Right atrium auricular region (tissue), 2 donors: ENCODE measurements around the gene PPP1R13B. TPM values are rescaled to one million over a fixed set of nuclear protein-coding genes. Genes with fewer than 3 reads are reported as not detected.
A peak's percentile ranks its signal among the peaks of the same experiment; 100 is the strongest.

Experiments used
- DNase-seq: peaks from one replicate; pipeline ENCODE4 v3.0.0-alpha.2; 2019; ENCODE audit warnings: low spot score
- H3K27ac ChIP-seq, 2 donors: fragments of 200-600 bp; sonication (generic); 1 replicate in 1 of 2; 2 replicates in 1 of 2; pipeline ENCODE4 v1.5.1; 2016 to 2019
- H3K27me3 ChIP-seq, 2 donors: fragments of 200-600 bp; sonication (generic); one replicate each; pipeline versions ENCODE4 v1.5.1 to v1.6.0; 2017 to 2019
- H3K36me3 ChIP-seq: fragments of 200-600 bp; sonication (generic); one replicate; pipeline ENCODE4 v1.5.1; 2016
- H3K4me1 ChIP-seq, 2 donors: fragments of 200-600 bp; sonication (generic); one replicate each; pipeline versions ENCODE4 v1.5.1 to v1.6.0; 2017 to 2019
- H3K4me3 ChIP-seq, 2 donors: fragments of 200-600 bp; sonication (generic); 1 replicate in 1 of 2; 2 replicates in 1 of 2; pipeline ENCODE4 v1.5.1; 2017 to 2019; ENCODE audit warnings: mild to moderate bottlenecking in 1 of 2, moderate library complexity in 1 of 2
- H3K9me3 ChIP-seq, 2 donors: fragments of 200-600 bp; sonication (generic); one replicate each; pipeline ENCODE4 v1.5.1; 2019
- total RNA-seq, 2 donors: library from RNA; depleted of rRNA; stranded (reverse); fragments of >200 nt; gene quantifications; one replicate each; pipeline ENCODE4 v1.1.0, GENCODE V29; 2016
- TF ChIP-seq, protein P1 (sequence below), 2 donors: fragments of 200-600 bp; sonication (generic); IDR thresholded peaks; one replicate each; pipeline ENCODE4 v1.5.1; 2019; ENCODE audit warnings: antibody characterized with exemption in 2 of 2

The PPP1R13B gene
- total RNA-seq, 2 donors from 2014 or later = 45.7 to 47.8 TPM

GRCh38 chr14:103715052-103716000 is 132.0 kb downstream of the PPP1R13B start, which contains the start of the genes XRCC3 and ZFYVE21:
Gene XRCC3, minus strand, starts transcription at chr14:103715451. Its CDS starts 4,364 bp downstream, at chr14:103711087.
Gene ZFYVE21, plus strand, starts transcription at chr14:103715810. Its CDS starts 32 bp downstream, at chr14:103715842.
- peak within 1 kb of the TSS; percentile 75 to 83 for H3K27ac ChIP-seq
- TF ChIP-seq, protein P1, sequence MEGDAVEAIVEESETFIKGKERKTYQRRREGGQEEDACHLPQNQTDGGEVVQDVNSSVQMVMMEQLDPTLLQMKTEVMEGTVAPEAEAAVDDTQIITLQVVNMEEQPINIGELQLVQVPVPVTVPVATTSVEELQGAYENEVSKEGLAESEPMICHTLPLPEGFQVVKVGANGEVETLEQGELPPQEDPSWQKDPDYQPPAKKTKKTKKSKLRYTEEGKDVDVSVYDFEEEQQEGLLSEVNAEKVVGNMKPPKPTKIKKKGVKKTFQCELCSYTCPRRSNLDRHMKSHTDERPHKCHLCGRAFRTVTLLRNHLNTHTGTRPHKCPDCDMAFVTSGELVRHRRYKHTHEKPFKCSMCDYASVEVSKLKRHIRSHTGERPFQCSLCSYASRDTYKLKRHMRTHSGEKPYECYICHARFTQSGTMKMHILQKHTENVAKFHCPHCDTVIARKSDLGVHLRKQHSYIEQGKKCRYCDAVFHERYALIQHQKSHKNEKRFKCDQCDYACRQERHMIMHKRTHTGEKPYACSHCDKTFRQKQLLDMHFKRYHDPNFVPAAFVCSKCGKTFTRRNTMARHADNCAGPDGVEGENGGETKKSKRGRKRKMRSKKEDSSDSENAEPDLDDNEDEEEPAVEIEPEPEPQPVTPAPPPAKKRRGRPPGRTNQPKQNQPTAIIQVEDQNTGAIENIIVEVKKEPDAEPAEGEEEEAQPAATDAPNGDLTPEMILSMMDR (IDR thresholded peaks at IDR 0.05) = no peak
- peak within 1 kb of the TSS; percentile 72 to 89 for H3K4me3 ChIP-seq
- no peaks in the 10 kb centered on the region for H3K27me3 ChIP-seq
- H3K4me1 ChIP-seq = peaks cover 0 to 72% of the 10 kb centered on the region in 2 donors
- peak; percentile 100 for DNase-seq
- no peaks in the 10 kb centered on the region for H3K9me3 ChIP-seq
- no peaks in the 10 kb centered on the region for H3K36me3 ChIP-seq

DNA sequence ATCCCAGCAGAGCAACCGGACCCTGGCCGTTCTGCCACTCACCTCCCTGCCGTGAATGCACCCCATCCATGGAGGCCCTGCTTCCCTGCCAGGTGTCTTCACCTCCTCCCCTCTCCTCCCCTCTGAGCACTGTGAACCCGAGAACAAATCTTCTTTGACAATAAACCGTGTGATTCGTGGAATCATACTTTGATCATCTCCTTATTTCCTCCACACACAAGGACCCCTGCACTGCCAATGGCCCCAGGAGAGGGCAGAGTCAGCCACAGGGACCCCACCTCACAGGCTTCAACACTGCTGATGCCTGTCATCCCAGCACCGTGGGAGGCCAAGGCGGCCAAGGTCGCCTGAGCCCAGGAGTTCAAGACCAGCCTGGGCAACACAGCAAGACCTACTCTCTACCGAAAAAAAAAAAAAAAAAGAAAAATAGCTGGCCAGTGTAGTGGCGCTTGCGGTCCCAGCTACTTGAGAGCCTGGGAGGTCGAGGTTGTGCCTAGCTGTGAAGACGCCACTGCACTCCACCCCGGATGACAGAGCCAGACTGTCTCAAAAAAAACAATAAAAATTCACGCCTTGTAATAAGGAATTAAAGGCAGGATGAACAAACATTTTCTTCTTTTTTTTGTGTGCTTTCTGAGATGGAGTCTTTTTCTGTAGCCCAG is 133.2 kb downstream of the PPP1R13B start:
- Histone ChIP-seq H3K27ac (no peak overlapping the region), H3K4me3 (peak overlapping the region in 1 of 2 donors; percentile 89), H3K36me3 (no peaks in the 10 kb centered on the region), H3K27me3 (no peaks in the 10 kb centered on the region), H3K9me3 (no peaks in the 10 kb centered on the region), H3K4me1 (peaks cover 0 to 73% of the 10 kb centered on the region in 2 donors)
- no peak for DNase-seq
- TF ChIP-seq, protein P1 (IDR thresholded peaks at IDR 0.05) = no peak

DNA sequence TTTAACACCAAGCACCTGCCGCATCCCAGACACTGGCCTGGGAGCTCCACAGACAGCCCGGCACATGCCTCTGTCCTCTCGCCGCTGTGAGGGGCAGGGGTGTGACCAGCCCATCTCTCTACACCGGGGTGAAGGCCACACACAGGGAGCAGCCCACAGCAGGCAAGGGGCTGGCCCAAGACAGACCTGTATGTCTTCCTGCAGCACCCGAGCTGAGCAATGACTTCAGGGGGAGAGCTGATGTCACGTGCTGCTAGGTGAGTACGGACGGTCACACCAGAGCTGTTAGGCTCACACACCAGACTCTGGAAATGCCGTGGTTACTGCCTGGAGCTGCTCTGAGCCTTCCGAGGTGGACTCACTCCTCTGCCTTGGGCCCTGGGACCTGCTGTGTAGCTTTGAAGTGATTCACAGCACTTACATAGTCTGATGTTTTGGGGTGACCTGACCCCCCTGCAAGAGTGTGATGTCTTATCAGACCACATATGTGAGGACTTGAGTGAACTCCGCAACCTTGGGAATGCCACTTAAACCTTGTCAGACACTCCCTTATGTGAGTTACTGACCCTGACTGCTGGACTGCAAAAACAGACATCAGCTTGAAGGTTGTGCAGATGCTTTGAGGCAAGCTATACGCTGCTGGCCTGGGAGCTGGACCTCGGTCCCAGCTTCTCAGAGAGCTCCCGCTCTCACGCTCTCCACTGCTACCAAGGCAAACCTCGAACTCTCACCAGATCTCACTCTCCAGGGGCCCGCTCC is 133.9 kb downstream of the PPP1R13B start:
- no peak for DNase-seq
- TF ChIP-seq, protein P1 (IDR thresholded peaks at IDR 0.05) = no peak
- Histone ChIP-seq H3K4me3 (no peak overlapping the region), H3K4me1 (peaks cover 0 to 73% of the 10 kb centered on the region in 2 donors), H3K27ac (no peak overlapping the region), H3K9me3 (no peaks in the 10 kb centered on the region), H3K27me3 (no peaks in the 10 kb centered on the region), H3K36me3 (no peaks in the 10 kb centered on the region)

- peaks cover 0 to 74% of the 10 kb centered on the region in 2 donors for H3K4me1 ChIP-seq
- DNase-seq = no peak
These were observed 134.6 kb downstream of the PPP1R13B start for GRCh38 chr14:103712633-103713247.

More at GRCh38 chr14:103712633-103713247, 134.6 kb downstream of the PPP1R13B start:
- H3K27ac ChIP-seq = peak overlapping the region; percentile 37 to 39
- no peaks in the 10 kb centered on the region for H3K36me3 ChIP-seq
- no peak overlapping the region for H3K4me3 ChIP-seq
- TF ChIP-seq, protein P1 (IDR thresholded peaks at IDR 0.05) = no peak
- no peaks in the 10 kb centered on the region for H3K9me3 ChIP-seq
- no peaks in the 10 kb centered on the region for H3K27me3 ChIP-seq
